Measurements from ENCODE around the gene RHOF. TPM values are rescaled to one million over a fixed set of nuclear protein-coding genes. Genes with fewer than 3 reads are reported as not detected.

RHOF gene
- total and polyA plus RNA-seq, 2 donors (not counting 1 experiment from before 2014, with no cell fraction given) = 90.3 to 129 TPM

DNA sequence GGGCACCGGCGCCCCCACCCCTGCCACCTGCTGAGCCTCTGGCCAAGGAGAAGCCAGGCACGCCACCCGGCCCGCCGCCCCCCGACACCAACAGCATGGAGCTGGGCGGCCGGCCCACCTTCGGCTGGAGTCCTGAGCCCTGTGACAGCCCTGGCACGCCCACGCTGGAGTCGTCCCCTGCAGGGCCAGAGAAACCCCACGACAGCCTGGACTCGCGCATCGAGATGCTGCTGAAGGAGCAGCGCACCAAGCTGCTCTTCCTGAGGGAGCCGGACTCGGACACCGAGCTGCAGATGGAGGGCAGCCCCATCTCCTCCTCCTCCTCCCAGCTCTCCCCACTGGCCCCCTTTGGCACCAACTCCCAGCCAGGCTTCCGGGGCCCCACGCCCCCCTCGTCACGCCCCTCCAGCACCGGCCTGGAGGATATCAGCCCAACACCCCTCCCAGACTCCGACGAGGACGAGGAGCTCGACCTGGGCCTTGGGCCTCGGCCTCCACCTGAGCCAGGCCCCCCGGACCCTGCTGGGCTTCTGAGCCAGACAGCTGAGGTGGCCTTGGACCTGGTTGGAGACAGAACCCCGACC, 16.8 kb upstream of the RHOF start:
- ATAC-seq (ENCODE audit: low read depth) (no peak), DNase-seq (peak; percentile 23)
- ChIA-PET CTCF (interaction anchor here (0.8 to 32.7 kb wide), 11 partner anchors 15 to 117 kb away, joined by 3 to 1947 read pairs (median 3); partner anchors contain the start of genes PSMD9, RHOF, SETD1B and TMEM120B), POLR2A (interaction anchor here (0.6 to 13.7 kb wide), 5 partner anchors 8 to 78 kb away, joined by 5 to 267 read pairs (median 19); partner anchors contain the start of genes PSMD9 and RHOF)
- Histone ChIP-seq H3K9me3 (ENCODE audit: control extremely low read depth in 1 of 3, control insufficient read depth in 2 of 3, insufficient read depth in 1 of 3, low read length in 2 of 3) (no peaks in the 10 kb centered on the region), H3K4me3 (ENCODE audit: control extremely low read depth in 1 of 5, extremely low read depth in 1 of 5, insufficient read depth in 1 of 5, low read depth in 2 of 5, low read length in 4 of 5) (no peak overlapping the region), H3K36me3 (replicated peaks in 1 of 2; ENCODE audit: control extremely low read depth in 1 of 2, control insufficient read depth in 1 of 2, extremely low read depth in 1 of 2, insufficient read depth in 2 of 2, low read length in 1 of 2) (peaks cover 0 to 84% of the 10 kb centered on the region in 2 experiments), H3K79me2 (ENCODE audit: control insufficient read depth, insufficient read depth, low read length) (peaks cover 93% of the 10 kb centered on the region), H4K20me1 (ENCODE audit: control insufficient read depth, insufficient read depth, low read length, poor library complexity, severe bottlenecking) (peaks cover 83% of the 10 kb centered on the region), H3K9ac (ENCODE audit: low read length) (no peak overlapping the region), H3K4me2 (replicated peaks; ENCODE audit: low read depth, low read length, poor library complexity, severe bottlenecking) (no peak overlapping the region), H3K27me3 (replicated peaks in 1 of 4; ENCODE audit: control extremely low read depth in 1 of 4, control insufficient read depth in 3 of 4, insufficient read depth in 4 of 4, low read length in 3 of 4) (no peaks in the 10 kb centered on the region), H2AFZ (ENCODE audit: insufficient read depth, low read depth, low read length, poor library complexity, severe bottlenecking) (no peak overlapping the region), H3K4me1 (ENCODE audit: control insufficient read depth in 2 of 2, insufficient read depth in 2 of 2, low read length in 2 of 2) (peaks cover 53 to 64% of the 10 kb centered on the region in 2 donors), H3K27ac (ENCODE audit: low read length in 2 of 2) (peak overlapping the region in 1 of 2 donors; percentile 61)
- H3K27me3 Mint-ChIP-seq = no peaks in the 10 kb centered on the region
- H3K27ac Mint-ChIP-seq = no peak overlapping the region
- TF ChIP-seq EZH2 (IDR thresholded peaks at IDR 0.05; ENCODE audit: borderline replicate concordance, insufficient read depth, low read depth, low read length, poor library complexity, severe bottlenecking) = no peak
- TF ChIP-seq, protein P1, sequence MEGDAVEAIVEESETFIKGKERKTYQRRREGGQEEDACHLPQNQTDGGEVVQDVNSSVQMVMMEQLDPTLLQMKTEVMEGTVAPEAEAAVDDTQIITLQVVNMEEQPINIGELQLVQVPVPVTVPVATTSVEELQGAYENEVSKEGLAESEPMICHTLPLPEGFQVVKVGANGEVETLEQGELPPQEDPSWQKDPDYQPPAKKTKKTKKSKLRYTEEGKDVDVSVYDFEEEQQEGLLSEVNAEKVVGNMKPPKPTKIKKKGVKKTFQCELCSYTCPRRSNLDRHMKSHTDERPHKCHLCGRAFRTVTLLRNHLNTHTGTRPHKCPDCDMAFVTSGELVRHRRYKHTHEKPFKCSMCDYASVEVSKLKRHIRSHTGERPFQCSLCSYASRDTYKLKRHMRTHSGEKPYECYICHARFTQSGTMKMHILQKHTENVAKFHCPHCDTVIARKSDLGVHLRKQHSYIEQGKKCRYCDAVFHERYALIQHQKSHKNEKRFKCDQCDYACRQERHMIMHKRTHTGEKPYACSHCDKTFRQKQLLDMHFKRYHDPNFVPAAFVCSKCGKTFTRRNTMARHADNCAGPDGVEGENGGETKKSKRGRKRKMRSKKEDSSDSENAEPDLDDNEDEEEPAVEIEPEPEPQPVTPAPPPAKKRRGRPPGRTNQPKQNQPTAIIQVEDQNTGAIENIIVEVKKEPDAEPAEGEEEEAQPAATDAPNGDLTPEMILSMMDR (IDR thresholded peaks at IDR 0.05) = no peak
- intact Hi-C loops (cut with micrococcal nuclease) = loop anchor here (5.0 kb wide), 1 partner anchor 33 kb away; no protein-coding TSS in a partner anchor
- peaks cover 59% of the 10 kb centered on the region for H3K4me1 Mint-ChIP-seq
- no peak overlapping the region for H3K4me3 Mint-ChIP-seq
- 98% methylated on average over 32 of the region's 33 CpGs for WGBS (ENCODE audit: insufficient coverage)
- no peaks in the 10 kb centered on the region for H3K9me3 Mint-ChIP-seq (ENCODE audit: insufficient read depth)

DNA sequence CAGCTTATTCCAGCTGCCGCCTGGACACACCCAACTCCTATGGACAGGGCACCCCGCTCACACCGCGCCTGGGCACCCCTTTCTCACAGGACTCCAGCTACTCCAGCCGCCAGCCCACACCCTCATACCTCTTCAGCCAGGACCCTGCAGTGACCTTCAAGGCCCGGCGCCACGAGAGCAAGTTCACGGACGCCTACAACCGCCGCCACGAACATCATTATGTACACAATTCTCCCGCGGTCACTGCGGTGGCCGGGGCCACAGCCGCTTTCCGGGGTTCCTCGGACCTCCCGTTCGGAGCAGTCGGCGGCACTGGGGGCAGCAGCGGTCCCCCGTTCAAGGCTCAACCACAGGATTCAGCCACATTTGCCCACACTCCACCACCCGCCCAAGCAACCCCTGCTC, 16.2 kb upstream of the RHOF start:
- Histone ChIP-seq H3K4me2 (replicated peaks; ENCODE audit: low read depth, low read length, poor library complexity, severe bottlenecking) (no peak overlapping the region), H3K4me1 (ENCODE audit: control insufficient read depth in 2 of 2, insufficient read depth in 2 of 2, low read length in 2 of 2) (peaks cover 53 to 68% of the 10 kb centered on the region in 2 donors), H3K79me2 (ENCODE audit: control insufficient read depth, insufficient read depth, low read length) (peaks cover 93% of the 10 kb centered on the region), H2AFZ (ENCODE audit: insufficient read depth, low read depth, low read length, poor library complexity, severe bottlenecking) (no peak overlapping the region), H3K27ac (ENCODE audit: low read length in 2 of 2) (no peak overlapping the region), H3K9me3 (ENCODE audit: control extremely low read depth in 1 of 3, control insufficient read depth in 2 of 3, insufficient read depth in 1 of 3, low read length in 2 of 3) (no peaks in the 10 kb centered on the region), H3K36me3 (replicated peaks in 1 of 2; ENCODE audit: control extremely low read depth in 1 of 2, control insufficient read depth in 1 of 2, extremely low read depth in 1 of 2, insufficient read depth in 2 of 2, low read length in 1 of 2) (peaks cover 0 to 77% of the 10 kb centered on the region in 2 experiments), H3K27me3 (replicated peaks in 1 of 4; ENCODE audit: control extremely low read depth in 1 of 4, control insufficient read depth in 3 of 4, insufficient read depth in 4 of 4, low read length in 3 of 4) (no peaks in the 10 kb centered on the region), H3K9ac (ENCODE audit: low read length) (no peak overlapping the region), H4K20me1 (ENCODE audit: control insufficient read depth, insufficient read depth, low read length, poor library complexity, severe bottlenecking) (peaks cover 77% of the 10 kb centered on the region), H3K4me3 (ENCODE audit: control extremely low read depth in 1 of 5, extremely low read depth in 1 of 5, insufficient read depth in 1 of 5, low read depth in 2 of 5, low read length in 4 of 5) (no peak overlapping the region)
- no peaks in the 10 kb centered on the region for H3K9me3 Mint-ChIP-seq (ENCODE audit: insufficient read depth)
- intact Hi-C loops (cut with micrococcal nuclease) = loop anchor here (5.0 to 10.0 kb wide), 2 partner anchors 32 to 695 kb away; partner anchors contain the start of gene ZCCHC8
- WGBS (ENCODE audit: insufficient coverage) = 98% methylated on average over 27 of the region's 27 CpGs
- peaks cover 61% of the 10 kb centered on the region for H3K4me1 Mint-ChIP-seq
- CTCF ChIA-PET = interaction anchor here (1.2 to 32.7 kb wide), 3 partner anchors 22 to 97 kb away, joined by 3 to 1947 read pairs (median 3); partner anchors contain the start of genes RHOF, SETD1B and TMEM120B
- TF ChIP-seq, protein P1 (IDR thresholded peaks at IDR 0.05) = no peak
- no peak for TF ChIP-seq EZH2 (IDR thresholded peaks at IDR 0.05; ENCODE audit: borderline replicate concordance, insufficient read depth, low read depth, low read length, poor library complexity, severe bottlenecking)
- no peak overlapping the region for H3K4me3 Mint-ChIP-seq
- DNase-seq = no peak
- POLR2A ChIA-PET = interaction anchor here (0.6 to 13.7 kb wide), 4 partner anchors 8 to 79 kb away, joined by 4 to 267 read pairs (median 21); partner anchors contain the start of genes PSMD9 and RHOF
- no peak for ATAC-seq (ENCODE audit: low read depth)
- H3K27me3 Mint-ChIP-seq = no peaks in the 10 kb centered on the region
- no peak overlapping the region for H3K27ac Mint-ChIP-seq
